Stimulated activated CD8-positive, alpha-beta memory T cell treated with anti-CD3 and anti-CD28 coated beads, Interleukin-2, amount 100 ng/mL, for 1 hour (primary cell): ENCODE results near the gene ATG5.
"Not testable (repeated sequence)": the region's sequence is repeated elsewhere in the genome, so short reads cannot be mapped to it uniquely, and the experiment has no call there.

Experiments
- DNase-seq, 2 donors: peaks; one replicate each; pipeline ENCODE4 v3.0.0-alpha.2; 2020; ENCODE audit warnings: low read depth in 2 of 2

Gene ATG5

DNA sequence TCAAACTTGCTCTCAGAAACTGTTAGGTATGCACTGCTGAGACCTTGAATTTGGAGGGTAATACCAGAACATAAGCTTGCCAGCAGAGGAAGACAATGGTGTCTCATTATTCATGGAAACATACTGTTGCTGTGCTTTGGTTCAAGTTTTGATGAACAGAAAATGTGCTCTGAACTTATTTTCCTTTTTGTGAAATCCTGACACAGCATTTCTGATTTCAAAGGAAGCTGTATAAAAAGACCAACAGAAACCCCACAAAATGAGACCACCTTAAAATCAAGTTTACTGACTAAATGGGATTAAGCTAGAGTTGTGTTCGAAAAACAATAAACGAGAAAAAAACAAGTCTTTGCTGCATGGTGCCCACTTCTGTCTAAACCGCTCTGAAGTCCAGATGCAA is 169.1 kb downstream of the ATG5 start:
- no peak for DNase-seq

DNA sequence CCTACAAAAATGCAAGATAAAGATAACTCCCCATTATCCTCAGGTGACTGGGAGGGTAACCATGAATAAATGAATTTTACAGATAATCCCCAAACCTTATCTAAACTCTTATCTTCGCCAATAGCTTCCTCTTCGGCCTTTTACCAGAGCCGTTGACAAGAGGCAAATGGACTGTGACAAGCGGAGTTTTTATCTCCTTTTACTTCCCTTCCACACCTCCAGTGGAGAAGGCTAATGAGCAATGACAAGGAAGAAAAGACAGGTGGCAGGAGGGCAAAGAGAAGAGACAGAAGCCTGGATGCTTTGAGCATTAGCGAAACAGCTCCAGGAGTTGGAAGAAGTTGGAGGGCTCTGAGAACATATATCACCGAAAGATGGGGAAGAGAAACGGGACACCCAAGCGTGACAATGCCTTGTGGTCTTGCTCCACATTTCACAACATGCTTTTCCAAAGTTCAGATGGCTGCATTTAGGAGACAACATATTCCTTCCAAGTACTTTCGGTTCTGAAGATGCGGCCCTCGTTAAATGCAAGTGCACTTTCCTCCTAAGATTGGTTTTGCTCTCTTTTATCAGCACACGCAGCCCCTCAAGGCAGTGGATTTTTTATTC is 170.2 kb downstream of the ATG5 start:
- DNase-seq: no peak

DNA sequence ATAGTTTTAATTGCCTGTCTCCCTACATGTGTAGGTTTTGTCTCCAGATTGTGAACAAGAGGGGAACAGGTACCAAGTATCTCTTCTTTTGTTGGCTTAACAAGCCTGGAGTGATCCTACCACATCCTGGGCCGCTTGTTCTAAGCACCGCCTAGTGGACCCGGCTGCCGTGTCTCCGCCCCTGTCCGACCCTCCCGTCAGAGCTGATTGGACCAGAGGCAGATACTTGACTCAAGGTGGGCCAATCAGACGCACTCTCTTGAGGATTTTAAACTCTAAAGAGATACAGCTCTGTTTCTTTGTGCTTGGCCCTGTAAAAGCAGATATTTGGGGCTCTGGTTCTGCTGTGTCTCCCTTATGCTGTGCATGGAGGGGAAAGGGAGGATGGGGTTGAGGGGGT is 171.2 kb downstream of the ATG5 start:
- DNase-seq: no peak

DNA sequence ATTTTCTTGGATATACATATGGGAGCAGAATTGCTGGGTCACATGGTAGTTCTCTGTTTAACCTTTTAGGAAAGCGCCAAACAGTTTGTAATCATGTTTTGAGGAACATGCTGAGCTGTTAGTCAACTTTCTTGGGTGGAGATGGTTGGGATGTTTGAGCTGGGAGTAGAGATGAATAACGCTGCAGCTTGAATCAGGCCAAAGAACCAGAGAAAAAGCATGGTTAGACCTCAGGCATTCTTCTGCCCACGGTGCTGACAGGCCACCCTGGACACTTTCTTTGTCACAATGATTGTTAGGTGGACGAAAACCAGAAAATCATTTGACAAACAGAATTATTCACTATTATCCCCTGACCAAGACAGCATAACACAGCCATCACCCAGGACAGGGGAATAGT is 172.6 kb downstream of the ATG5 start:
- no peak for DNase-seq

DNA sequence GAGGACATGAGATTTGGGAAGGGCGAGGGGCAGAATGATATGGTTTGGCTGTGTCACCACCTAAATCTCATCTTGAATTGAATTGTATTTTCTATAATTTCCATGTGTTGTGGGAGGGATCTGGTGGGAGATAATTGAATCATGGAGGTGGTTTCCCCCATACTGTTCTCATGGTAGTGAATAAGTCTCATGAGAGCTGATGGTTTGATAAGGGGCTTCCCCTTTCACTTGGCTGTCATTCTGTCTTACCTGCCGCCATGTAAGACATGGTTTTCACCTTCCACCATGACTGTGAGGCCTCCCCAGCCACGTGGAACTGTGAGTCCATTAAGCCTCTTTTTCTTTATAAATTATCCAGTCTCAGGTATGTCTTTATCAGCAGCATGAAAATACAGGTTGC is 173.1 kb downstream of the ATG5 start:
- DNase-seq: not testable (repeated sequence)

DNA sequence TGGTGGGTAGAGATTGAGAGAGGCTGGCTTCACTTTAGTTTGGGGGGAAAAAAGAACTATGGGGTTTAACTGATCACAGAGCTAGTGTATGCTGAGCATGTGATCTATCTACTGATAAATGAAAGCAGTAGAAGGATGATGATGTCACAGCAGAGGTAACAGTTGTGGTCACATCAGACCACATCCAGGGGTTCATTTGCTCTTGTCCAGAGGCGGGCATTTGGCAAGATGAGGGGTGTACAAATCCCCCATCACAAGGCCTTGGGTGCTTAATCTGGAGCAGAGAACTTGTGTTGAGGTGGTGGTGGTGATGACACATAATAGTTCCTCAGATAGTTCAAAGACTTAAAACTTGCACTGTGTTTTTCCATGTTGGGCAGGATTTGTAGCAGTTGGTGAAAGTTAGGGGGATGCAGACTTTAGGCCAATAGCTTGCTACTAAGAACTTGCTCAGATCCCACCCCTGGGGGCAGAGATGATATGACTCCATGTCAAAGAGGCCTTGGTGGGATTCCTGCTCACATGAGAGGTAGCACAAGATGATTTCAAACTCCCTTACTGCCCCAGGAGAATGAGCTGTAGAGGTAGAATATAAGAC is 176.0 kb downstream of the ATG5 start:
- DNase-seq: no peak

DNA sequence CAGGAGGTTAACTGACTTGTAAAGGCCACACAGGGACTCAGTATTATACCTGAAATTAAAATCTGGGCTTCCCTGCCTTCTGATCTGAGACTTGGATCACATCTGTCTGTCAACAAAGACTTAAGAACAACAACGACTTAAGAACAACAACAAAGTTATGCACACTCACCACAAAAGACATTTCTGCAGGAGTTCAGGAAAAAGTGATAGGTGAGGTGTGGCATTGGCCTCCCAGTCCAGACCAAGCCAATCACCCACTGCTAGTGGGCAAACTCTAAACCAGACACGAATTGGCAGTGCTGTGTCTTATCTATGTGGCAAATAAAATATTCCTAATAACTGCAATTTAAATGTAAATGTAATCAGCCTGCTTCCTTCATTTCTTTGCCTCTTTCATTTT is 178.1 kb downstream of the ATG5 start:
- no peak for DNase-seq

DNA sequence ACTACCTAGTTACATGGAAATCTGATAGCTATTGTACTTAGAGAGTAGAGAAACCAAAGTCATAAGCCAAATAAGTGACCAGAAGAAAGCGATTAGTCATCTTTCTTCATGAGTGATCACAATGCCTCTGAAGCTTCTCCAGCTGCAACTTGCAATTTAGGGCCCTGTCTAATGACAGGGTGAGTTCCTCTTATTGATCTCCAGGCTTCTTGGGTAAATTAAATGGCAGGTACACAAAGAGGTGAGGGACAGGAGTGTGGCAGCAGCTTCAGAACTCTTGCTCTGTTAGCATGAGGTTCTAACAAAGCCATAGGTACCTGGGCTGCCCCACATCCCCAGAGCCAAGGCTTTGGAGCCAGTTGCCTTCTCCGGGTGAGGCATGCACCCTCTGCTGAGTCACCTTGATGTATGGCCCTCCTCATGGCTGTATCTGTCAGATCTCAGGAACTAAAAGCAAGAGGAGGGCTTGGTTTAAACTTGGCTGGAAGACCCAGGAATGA is 178.7 kb downstream of the ATG5 start:
- DNase-seq: no peak

DNA sequence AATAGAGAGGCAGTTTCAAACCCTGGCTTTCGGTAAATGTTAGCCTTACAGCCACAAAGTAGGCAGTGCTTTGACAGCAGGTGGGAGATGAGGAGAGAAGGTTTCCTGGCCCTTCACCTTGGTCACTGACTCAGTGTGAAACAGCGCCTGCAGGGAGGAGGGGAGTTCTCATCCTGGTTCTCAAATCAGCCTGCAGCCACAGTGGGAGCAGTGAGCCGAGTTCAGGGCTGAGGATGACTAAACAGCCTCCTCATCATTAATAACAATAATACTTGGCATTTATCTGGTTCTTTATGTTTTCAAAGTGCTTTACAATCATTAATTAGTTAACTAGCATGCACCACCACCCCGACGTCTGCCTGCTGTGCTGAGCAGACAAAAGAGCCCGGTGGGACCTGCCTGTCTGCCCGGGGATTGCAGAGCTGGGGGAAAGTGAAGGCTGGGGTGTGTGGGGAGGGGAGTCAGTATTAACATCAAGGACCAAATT is 179.8 kb downstream of the ATG5 start:
- no peak for DNase-seq

DNA sequence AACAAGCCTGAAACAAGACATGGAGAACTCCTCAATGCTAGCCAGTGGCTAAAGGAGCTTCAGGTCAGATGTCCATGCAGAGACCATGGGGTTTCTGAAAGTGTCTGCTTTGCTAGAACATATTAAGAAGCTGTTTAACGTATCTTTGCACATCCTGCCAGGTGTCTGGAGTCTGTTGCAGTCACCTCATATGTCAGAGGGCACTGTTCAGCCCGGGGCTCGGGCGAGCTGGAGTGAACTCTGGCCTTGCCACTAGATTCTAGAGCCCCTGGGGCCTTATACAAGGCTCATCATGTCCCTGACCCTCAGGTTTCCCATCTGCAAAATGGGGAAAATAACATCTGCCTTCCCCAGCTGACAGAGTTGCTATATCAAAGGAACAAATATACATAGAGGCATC is 180.4 kb downstream of the ATG5 start:
- no peak for DNase-seq

DNA sequence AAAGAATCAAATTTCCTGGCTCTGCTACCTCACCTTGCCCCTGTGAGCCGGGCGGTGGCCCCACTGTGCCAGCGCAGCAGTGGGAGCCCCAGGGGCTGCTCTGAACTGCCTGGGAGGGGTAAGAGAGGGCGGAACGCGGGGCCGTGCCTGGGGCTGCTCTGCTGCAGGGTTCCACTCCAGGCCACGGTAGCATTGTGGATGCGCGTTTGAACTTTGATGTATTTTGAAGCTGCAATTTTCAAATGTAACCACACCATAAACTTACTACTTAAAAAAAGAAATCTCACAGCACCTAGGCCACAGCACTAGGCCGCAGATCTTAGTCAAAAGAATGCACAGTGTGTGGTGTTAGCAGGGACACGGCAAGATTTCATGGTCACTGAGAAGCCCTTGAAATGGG is 181.9 kb downstream of the ATG5 start:
- no peak for DNase-seq

DNA sequence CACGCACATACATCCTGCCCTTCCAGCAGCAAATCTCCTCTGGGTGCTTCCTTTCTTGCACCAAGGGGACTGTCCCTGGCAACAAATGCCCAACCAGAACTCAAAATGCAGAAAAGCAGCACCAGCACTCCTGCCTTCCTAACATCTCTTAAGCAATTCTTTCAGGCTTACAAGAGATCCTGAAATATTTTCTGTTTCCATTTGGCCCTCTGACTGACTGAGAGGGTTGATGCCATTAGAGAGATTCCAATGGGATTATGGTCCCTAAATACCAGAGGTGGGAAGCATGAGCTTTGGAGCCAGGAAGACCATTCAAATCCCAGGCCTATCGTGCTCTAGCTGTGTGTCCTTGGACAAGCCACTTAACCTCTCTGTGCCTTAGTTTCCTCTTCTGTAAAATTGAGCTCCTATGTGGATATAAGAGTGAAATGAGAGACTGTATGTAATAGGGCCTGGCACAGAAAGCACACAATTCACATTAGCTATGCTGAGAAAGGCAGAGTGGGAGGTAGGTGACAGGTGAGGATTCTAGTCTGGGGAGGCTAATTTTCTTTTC is 182.6 kb downstream of the ATG5 start:
- DNase-seq: no peak

DNA sequence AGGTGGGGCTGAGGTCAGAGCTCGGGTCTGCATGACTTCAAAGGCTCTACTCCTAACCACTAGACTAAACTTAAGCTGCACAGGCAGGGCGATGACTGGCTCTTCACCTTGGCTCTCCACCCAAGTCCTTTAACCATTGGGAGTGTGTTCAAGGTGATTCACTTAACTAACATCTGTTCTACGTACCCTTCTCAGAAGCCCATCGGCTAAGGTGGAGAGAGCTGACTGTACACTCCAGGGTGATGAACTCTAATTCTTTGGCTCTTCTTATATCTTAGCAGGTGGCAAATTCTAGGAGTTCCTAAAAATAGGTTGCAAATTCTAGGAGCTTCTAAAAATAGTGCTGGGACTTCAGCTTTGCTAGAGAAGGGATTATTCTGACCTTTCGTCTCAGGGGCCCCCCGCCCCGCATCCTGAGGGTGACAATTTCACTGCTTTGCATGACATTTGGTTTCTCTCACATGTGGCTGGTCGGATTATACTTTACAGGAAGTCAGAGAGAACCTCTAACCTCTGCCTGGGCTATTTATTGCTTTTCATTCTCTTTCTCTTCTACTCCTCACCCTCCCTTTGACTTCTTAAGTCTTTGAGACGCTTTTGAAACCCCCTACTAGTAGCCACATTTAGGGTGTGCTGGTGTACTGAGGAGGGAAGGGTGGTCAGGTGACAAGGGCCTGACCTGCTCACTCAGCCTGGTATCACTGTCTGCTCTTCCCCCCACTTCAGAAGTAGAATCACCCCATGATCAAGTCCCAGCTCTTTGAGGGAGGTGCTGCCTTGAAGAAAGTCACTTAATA is 183.9 kb downstream of the ATG5 start:
- no peak for DNase-seq

DNA sequence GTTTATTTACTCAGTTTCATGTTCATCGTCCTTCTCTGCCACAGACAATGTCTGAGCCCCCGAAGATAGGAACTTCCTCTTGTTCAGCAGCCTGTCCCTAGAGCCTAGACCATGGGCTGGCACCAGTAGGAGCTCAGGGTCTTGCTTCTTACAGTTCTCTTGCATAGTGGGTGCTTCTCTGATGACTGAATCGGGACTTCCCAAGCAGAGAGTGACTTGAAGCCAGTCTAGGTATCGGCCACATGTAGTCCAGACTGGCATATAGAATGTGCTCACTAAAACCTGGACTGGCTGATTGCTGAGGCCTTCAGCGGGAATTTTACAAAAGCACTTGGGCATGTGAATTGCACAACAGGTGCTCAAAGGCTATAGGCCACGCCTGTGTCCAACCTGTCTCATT is 187.4 kb downstream of the ATG5 start:
- no peak for DNase-seq

DNA sequence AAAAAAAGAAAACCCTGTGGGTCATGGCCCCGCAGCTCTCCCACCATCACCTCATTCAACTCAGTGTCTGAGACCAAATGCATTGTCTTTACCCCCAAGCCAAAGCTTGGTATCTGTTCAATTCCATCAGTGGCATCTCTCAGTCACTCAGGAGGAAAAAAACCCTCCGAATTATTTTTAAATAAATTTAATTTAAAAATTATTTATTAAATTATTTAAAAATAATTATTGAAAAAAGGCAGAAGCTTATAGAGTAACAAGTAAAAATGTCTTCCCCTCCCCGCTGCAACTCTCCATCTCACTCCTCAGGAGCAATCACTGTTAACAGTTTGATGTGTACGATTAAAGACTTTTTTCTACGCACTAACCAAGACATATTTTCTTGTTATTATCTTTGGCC is 188.7 kb downstream of the ATG5 start:
- no peak for DNase-seq

DNA sequence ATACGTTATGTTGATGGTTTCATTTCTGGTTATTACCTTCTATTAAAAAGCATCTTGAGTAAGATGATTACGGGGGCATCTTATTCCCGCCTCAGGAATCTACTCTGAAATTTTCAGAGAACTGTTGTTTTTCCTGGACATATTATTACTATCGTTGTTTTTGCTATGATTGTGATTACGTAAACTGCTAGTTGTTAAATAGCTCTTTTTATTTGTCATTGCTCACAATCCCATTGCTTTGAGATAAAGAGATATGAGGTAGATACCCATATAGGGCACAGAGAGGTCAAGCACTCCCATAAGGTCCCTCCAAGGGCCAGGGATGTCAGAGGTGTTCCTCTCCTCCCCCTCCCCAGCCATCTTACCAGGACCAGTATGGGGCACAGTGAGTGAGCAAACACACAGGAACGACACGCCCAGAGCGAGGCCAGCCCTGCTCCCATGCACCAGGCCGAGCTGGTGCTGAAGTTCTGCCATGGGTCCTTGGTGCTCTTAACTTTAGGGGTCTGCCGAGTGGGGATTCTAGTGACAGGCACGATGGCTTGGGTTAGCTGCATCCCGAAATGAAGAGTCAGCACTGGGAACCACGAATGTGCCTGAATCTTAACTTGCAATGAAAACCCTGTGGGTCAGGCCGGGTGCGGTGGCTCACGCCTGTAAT is 189.5 kb downstream of the ATG5 start:
- DNase-seq: no peak

DNA sequence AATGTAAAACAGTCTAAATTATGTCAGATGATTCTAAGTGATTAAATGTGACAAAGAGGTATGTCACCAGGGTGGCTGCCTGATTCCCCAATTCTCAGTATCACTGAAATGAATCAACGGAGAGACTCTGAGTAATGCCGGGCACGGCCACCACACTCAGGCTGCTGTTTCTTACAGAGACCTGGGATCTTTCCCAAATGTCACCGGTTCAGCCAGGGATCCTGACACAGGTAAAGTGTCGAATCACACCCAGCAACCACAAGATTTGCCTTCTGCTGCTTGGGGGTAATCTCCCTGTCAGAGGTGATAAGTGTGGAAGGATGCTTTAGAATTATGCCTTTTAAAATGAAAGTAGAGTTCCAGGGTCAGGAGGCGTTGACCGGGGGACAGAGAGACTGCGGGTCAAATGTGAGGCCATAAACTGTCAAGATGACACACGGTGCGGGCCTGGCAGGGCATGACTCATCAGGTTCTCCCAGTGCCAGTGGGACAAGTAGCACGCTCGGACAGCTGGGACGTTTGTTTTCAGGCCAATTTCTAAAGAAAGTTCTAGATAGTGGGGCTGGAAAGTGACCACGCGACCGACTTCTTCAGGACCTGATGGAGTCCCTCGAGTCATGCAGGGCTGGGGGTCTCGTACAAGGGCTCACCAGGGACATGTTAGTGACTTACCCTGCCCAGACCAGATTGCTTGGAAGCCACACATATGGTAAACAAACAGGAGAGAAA is 190.5 kb downstream of the ATG5 start:
- DNase-seq: no peak
